Measurements from ENCODE around the gene DHX15. TPM values are rescaled to one million over a fixed set of nuclear protein-coding genes. Genes with fewer than 3 reads are reported as not detected.

Gene DHX15
- total RNA-seq, 1 donor from 2014 or later, result 165 TPM

Small RNA genes lying within 50 kb of the gene (small RNA-seq; reads per million reads assigned to genes)
- gene MIR573, result not detected
- not detected for gene RN7SL16P

Other genes starting within 250 kb of the DHX15 start
- gene SOD3, start 211.0 kb upstream of the DHX15 start, total RNA-seq, result 13.6 TPM